Measurements from ENCODE around the gene LCP1. TPM values are rescaled to one million over a fixed set of nuclear protein-coding genes. Genes with fewer than 3 reads are reported as not detected.

LCP1 gene
- total and polyA plus RNA-seq, 9 of the 15 experiments (the other 6 are each of a cell fraction or from before 2014, with no cell fraction given) = 83.0 to 255 (median 163) TPM

GRCh38 chr13:46134494-46134893, 47.5 kb downstream of the LCP1 start:
- H3K9me1 ChIP-seq (ENCODE audit: control insufficient read depth, insufficient read depth, low read length) = no peaks in the 10 kb centered on the region
- H4K20me1 ChIP-seq (replicated peaks; ENCODE audit: control insufficient read depth, insufficient read depth, low read length) = no peaks in the 10 kb centered on the region
- H3K79me2 ChIP-seq (ENCODE audit: control insufficient read depth, insufficient read depth, low read length) = no peaks in the 10 kb centered on the region
- DNase-seq (ENCODE audit: extremely low read depth in 1 of 4, low spot score in 3 of 4) = no peak
- peaks cover 90% of the 10 kb centered on the region; the same call in 2 of the 3 replicates for H3K36me3 ChIP-seq (ENCODE audit: control insufficient read depth, insufficient read depth, low read length)
- WGBS (ENCODE audit: insufficient coverage, low coverage, missing lambda C conversion rate) = 96% methylated on average over 2 of the region's 2 CpGs
- CTCF ChIA-PET (ENCODE audit: low intra/inter-chr PET ratio) = no interaction called here
- H3K4me1 ChIP-seq (replicated peaks in 1 of 2; ENCODE audit: control insufficient read depth in 2 of 2, insufficient read depth in 2 of 2, low read length in 2 of 2) = no peaks in the 10 kb centered on the region
- H3K27me3 ChIP-seq (ENCODE audit: control insufficient read depth in 2 of 2, insufficient read depth in 2 of 2, low read length in 2 of 2) = no peaks in the 10 kb centered on the region
- POLR2A ChIA-PET = interaction anchor here (1.3 kb wide), 1 partner anchor 15 kb away, joined by 4 read pairs; no protein-coding TSS in a partner anchor
- ATAC-seq = no peak
- H2AFZ ChIP-seq (ENCODE audit: low read depth, low read length) = no peak overlapping the region
- H3K4me3 ChIP-seq = no peak overlapping the region
- H3K9me3 ChIP-seq (replicated peaks; ENCODE audit: control insufficient read depth, insufficient read depth, low read depth, low read length) = no peaks in the 10 kb centered on the region
- BruUV-seq (replicated peaks) = no TSS peak
- H3K4me2 ChIP-seq (ENCODE audit: insufficient read depth, low read length) = no peak overlapping the region
- H3K9ac ChIP-seq (ENCODE audit: insufficient read depth in 1 of 2, low read depth in 2 of 2, low read length in 2 of 2) = no peak overlapping the region
- intact Hi-C loops (cut with micrococcal nuclease) (no loop called here), in situ Hi-C loops (cut with MboI) (no loop called here)
- FAIRE-seq = no peak
- no peak overlapping the region for H3K27ac ChIP-seq (ENCODE audit: extremely low read depth, low read depth, low read length)
- no peak for TF ChIP-seq SIN3A (IDR thresholded peaks at IDR 0.05; ENCODE audit: borderline replicate concordance in 2 of 2, control insufficient read depth in 1 of 2, low read depth in 2 of 2, low read length in 2 of 2)
- no peak for TF ChIP-seq ZKSCAN1 (IDR thresholded peaks at IDR 0.05; ENCODE audit: low read depth, low read length)
- TF ChIP-seq DIDO1 (tag; IDR thresholded peaks at IDR 0.05; ENCODE audit: low read depth) = no peak
- TF ChIP-seq ZNF778 (CRISPR knock-in tag; IDR thresholded peaks at IDR 0.05) = no peak
- no peak for TF ChIP-seq SMARCA4 (IDR thresholded peaks at IDR 0.05)
- no peak for TF ChIP-seq TAF9B (IDR thresholded peaks at IDR 0.05; ENCODE audit: partially characterized antibody)
- no peak for TF ChIP-seq ELK1 (CRISPR knock-in tag; IDR thresholded peaks at IDR 0.05)
- no peak for TF ChIP-seq ZNF76 (CRISPR knock-in tag; IDR thresholded peaks at IDR 0.05; ENCODE audit: borderline replicate concordance)
- no peak for TF ChIP-seq GATAD2B (IDR thresholded peaks at IDR 0.05; ENCODE audit: borderline replicate concordance)
- no peak for TF ChIP-seq OTX1 (CRISPR knock-in tag; IDR thresholded peaks at IDR 0.05)
- no peak for TF ChIP-seq ZNF143 (CRISPR knock-in tag; IDR thresholded peaks at IDR 0.05)
- TF ChIP-seq CUX1 (CRISPR knock-in tag; IDR thresholded peaks at IDR 0.05) = no peak
- TF ChIP-seq UBTF (IDR thresholded peaks at IDR 0.05; ENCODE audit: borderline replicate concordance in 1 of 2, low read depth in 2 of 2, low read length in 2 of 2) = no peak

Data from K562 (cell line).